ENCODE results near the gene TICRR. TPM values are rescaled to one million over a fixed set of nuclear protein-coding genes. Genes with fewer than 3 reads are reported as not detected.
A peak's percentile ranks its signal among the peaks of the same experiment; 100 is the strongest.

The TICRR gene
- polyA plus RNA-seq, 2 of the 4 experiments (the other 2 are of a cell fraction): 7.8 to 11.6 TPM

GRCh38 chr15:89667706-89667960 is 92.4 kb downstream of the TICRR start:
- H3K4me2 ChIP-seq: no peak overlapping the region
- FAIRE-seq: no peak
- WGBS (ENCODE audit: missing lambda C conversion rate): 90% methylated on average over 7 of the region's 7 CpGs

GRCh38 chr15:89668171-89668570 is 92.9 kb downstream of the TICRR start:
- CTCF ChIA-PET: interaction anchor here (0.8 to 9.4 kb wide), 6 partner anchors 10 to 226 kb away, joined by 3 to 79 read pairs (median 3); partner anchors contain the start of genes MESP1 and PLIN1
- H3K4me3 ChIP-seq: no peak overlapping the region
- ATAC-seq (no peak), DNase-seq (ENCODE audit: low read depth in 1 of 2, low spot score in 1 of 2) (no peak), FAIRE-seq (no peak)
- TF ChIP-seq MAFK (IDR thresholded peaks at IDR 0.05; ENCODE audit: partially characterized antibody) (peak; percentile 89), FOSB (CRISPR knock-in tag; IDR thresholded peaks at IDR 0.05) (no peak)
- no peak overlapping the region for H3K27ac ChIP-seq
- no peak overlapping the region for H3K4me2 ChIP-seq
- POLR2A ChIA-PET: no interaction called here
- H3K9me3 ChIP-seq: no peaks in the 10 kb centered on the region
- WGBS (ENCODE audit: missing lambda C conversion rate): 91% methylated on average over 3 of the region's 3 CpGs
- H3K4me1 ChIP-seq: peaks cover 8% of the 10 kb centered on the region; the same call in 1 of the 3 replicates

More at GRCh38 chr15:89667706-89667960, 92.4 kb downstream of the TICRR start:
- POLR2A ChIA-PET: no interaction called here
- Histone ChIP-seq H3K4me3 (no peak overlapping the region), H3K4me1 (peaks cover 8% of the 10 kb centered on the region; the same call in 1 of the 3 replicates), H3K27ac (no peak overlapping the region), H3K9me3 (no peaks in the 10 kb centered on the region)
- CTCF ChIA-PET: interaction anchor here (0.8 to 9.4 kb wide), 6 partner anchors 11 to 225 kb away, joined by 3 to 79 read pairs (median 3); partner anchors contain the start of genes MESP1 and PLIN1
- no peak for TF ChIP-seq REST (IDR thresholded peaks at IDR 0.05)
- TF ChIP-seq RAD21 (conservative IDR thresholded peaks at IDR 0.05 in 1 of 2, IDR thresholded peaks at IDR 0.05 in 1 of 2): no peak
- DNase-seq (ENCODE audit: low read depth in 1 of 2, low spot score in 1 of 2) (no peak), ATAC-seq (no peak)

- CTCF ChIA-PET: interaction anchor here (1.8 to 9.4 kb wide), 2 partner anchors 18 to 24 kb away, joined by 6 to 79 read pairs; no protein-coding TSS in a partner anchor
- Histone ChIP-seq H3K4me2 (no peak overlapping the region), H3K27ac (no peak overlapping the region), H3K4me1 (peaks cover 8% of the 10 kb centered on the region; the same call in 1 of the 3 replicates), H3K4me3 (no peak overlapping the region), H3K9me3 (no peaks in the 10 kb centered on the region)
- DNase-seq (ENCODE audit: low read depth in 1 of 2, low spot score in 1 of 2): no peak
- no peak for FAIRE-seq
- WGBS (ENCODE audit: missing lambda C conversion rate): 74% methylated on average over 8 of the region's 9 CpGs
- POLR2A ChIA-PET: no interaction called here
- ATAC-seq: no peak
- no peak for TF ChIP-seq PBX3 (IDR thresholded peaks at IDR 0.05)
- TF ChIP-seq ZFP36 (IDR thresholded peaks at IDR 0.05; ENCODE audit: borderline replicate concordance, partially characterized antibody): no peak
- no peak for TF ChIP-seq JUNB (IDR thresholded peaks at IDR 0.05)
- no peak for TF ChIP-seq GATA3 (IDR thresholded peaks at IDR 0.05; ENCODE audit: borderline replicate concordance)
- TF ChIP-seq RCOR1 (IDR thresholded peaks at IDR 0.05; ENCODE audit: low read depth, low read length): no peak
- no peak for TF ChIP-seq CHD2 (IDR thresholded peaks at IDR 0.05; ENCODE audit: low read length, partially characterized antibody)
- no peak for TF ChIP-seq HOXB13 (CRISPR knock-in tag; IDR thresholded peaks at IDR 0.05; ENCODE audit: low read depth)
- no peak for TF ChIP-seq HMGXB4 (CRISPR knock-in tag; IDR thresholded peaks at IDR 0.05; ENCODE audit: borderline replicate concordance)
- no peak for TF ChIP-seq NR3C1 (IDR thresholded peaks at IDR 0.05)
- no peak for TF ChIP-seq HOXB5 (CRISPR knock-in tag; IDR thresholded peaks at IDR 0.05)
- no peak for TF ChIP-seq ZSCAN20 (CRISPR knock-in tag; IDR thresholded peaks at IDR 0.05)
- no peak for TF ChIP-seq RARB (CRISPR knock-in tag; IDR thresholded peaks at IDR 0.05)
- no peak for TF ChIP-seq RAD21 (conservative IDR thresholded peaks at IDR 0.05 in 1 of 2, IDR thresholded peaks at IDR 0.05 in 1 of 2)
- TF ChIP-seq MYC (IDR thresholded peaks at IDR 0.05; ENCODE audit: borderline replicate concordance, low read length): no peak
These were observed 94.1 kb downstream of the TICRR start for GRCh38 chr15:89669309-89669865.
